ENCODE results near the gene DOCK3.
"Not testable (repeated sequence)": the region's sequence is repeated elsewhere in the genome, so short reads cannot be mapped to it uniquely, and the experiment has no call there.

The DOCK3 gene

DNA sequence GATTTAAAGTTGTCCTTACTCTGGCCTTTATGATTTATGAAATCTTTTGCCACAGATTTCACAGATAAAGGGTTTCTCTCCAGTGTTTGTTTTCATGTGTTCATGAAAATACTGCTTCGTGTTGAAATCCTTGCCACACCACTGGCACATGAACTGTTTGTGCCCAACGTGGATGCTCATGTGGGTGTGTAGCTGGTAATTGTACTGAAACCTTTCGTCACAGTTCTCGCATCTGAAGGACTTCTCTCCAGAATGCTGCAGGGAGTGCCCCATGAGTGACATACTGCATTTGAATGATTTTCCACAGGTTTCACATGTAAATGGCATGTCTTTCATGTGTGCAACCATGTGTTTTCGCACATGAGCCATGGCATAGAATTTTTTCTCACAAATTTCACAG is 111.9 kb downstream of the DOCK3 start (continued):
- TF ChIP-seq, protein P1, sequence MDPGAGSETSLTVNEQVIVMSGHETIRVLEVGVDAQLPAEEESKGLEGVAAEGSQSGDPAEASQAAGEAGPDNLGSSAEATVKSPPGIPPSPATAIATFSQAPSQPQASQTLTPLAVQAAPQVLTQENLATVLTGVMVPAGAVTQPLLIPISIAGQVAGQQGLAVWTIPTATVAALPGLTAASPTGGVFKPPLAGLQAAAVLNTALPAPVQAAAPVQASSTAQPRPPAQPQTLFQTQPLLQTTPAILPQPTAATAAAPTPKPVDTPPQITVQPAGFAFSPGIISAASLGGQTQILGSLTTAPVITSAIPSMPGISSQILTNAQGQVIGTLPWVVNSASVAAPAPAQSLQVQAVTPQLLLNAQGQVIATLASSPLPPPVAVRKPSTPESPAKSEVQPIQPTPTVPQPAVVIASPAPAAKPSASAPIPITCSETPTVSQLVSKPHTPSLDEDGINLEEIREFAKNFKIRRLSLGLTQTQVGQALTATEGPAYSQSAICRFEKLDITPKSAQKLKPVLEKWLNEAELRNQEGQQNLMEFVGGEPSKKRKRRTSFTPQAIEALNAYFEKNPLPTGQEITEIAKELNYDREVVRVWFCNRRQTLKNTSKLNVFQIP (CRISPR knock-in tag; IDR thresholded peaks at IDR 0.05; ENCODE audit: borderline replicate concordance, low read depth), result no peak
- no peak for TF ChIP-seq ZFP3 (CRISPR knock-in tag; IDR thresholded peaks at IDR 0.05)

DNA sequence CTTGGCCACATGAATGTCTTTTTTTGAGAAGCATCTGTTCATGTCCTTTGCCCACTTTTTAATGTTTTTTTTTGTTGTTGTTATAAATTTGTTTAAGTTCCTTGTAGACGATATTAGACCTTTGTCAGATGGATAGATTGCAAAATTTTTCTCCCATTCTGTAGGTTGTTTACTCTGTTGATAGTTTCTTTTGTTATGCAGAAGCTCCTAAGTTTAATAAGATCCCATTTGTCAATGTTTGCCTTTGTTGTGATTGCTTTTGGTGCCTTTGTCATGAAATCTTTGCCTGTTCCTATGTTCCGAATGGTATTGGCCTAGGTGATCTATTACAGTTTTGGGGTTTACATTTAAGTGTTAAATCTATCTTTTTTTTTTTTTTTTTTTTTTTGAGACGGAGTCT is 116.2 kb downstream of the DOCK3 start:
- ATAC-seq, result not testable (repeated sequence)

DNA sequence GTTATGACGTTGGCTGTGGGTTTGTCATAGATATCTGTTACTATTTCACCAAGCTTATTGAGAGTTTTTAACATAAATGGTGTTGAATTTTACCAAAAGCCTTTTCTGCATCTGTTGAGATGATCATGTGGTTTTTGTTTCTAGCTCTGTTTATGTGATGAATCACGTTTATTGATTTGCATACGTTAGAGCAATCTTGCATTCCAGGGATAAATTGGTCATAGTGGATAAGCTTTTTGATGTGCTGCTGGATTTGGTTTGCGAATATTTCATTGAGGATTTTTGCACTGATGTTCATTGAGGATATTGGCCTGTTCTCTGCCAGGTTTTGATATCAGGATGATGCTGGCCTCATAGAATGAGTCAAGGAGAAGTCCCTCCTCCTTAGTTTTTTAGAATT is 117.8 kb downstream of the DOCK3 start:
- ATAC-seq, result no peak
- TF ChIP-seq OSR1 (CRISPR knock-in tag; IDR thresholded peaks at IDR 0.05), result no peak
- no peak for TF ChIP-seq ZC3H10 (CRISPR knock-in tag; IDR thresholded peaks at IDR 0.05)
- no peak for TF ChIP-seq RARB (CRISPR knock-in tag; IDR thresholded peaks at IDR 0.05)
- TF ChIP-seq ZNF8 (CRISPR knock-in tag; IDR thresholded peaks at IDR 0.05), result no peak
- TF ChIP-seq BACH2 (CRISPR knock-in tag; IDR thresholded peaks at IDR 0.05; ENCODE audit: borderline replicate concordance), result no peak
- no peak for TF ChIP-seq ISL1 (CRISPR knock-in tag; IDR thresholded peaks at IDR 0.05)
- TF ChIP-seq, protein P2, sequence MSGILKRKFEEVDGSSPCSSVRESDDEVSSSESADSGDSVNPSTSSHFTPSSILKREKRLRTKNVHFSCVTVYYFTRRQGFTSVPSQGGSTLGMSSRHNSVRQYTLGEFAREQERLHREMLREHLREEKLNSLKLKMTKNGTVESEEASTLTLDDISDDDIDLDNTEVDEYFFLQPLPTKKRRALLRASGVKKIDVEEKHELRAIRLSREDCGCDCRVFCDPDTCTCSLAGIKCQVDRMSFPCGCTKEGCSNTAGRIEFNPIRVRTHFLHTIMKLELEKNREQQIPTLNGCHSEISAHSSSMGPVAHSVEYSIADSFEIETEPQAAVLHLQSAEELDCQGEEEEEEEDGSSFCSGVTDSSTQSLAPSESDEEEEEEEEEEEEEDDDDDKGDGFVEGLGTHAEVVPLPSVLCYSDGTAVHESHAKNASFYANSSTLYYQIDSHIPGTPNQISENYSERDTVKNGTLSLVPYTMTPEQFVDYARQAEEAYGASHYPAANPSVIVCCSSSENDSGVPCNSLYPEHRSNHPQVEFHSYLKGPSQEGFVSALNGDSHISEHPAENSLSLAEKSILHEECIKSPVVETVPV (CRISPR knock-in tag; IDR thresholded peaks at IDR 0.05), result no peak
- no peak for TF ChIP-seq ESRRG (CRISPR knock-in tag; IDR thresholded peaks at IDR 0.05)
- TF ChIP-seq ZFP3 (CRISPR knock-in tag; IDR thresholded peaks at IDR 0.05), result no peak

DNA sequence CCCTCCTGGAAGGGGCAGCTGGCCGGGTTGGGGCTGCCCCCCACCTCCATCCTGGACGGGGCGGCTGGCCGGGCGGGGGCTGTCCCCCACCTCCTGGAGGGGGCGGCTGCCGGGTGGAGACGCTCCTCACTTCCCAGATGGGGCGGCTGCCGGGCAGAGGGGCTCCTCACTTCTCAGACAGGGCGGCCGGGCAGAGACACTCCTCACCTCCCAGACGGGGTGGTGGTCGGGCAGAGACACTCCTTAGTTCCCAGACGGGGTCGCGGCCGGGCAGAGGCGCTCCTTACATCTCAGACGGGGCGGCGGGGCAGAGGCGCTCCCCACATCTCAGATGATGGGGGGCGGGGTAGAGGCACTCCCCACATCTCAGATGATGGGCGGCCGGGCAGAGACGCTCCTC is 129.1 kb downstream of the DOCK3 start:
- ATAC-seq, result not testable (repeated sequence)

DNA sequence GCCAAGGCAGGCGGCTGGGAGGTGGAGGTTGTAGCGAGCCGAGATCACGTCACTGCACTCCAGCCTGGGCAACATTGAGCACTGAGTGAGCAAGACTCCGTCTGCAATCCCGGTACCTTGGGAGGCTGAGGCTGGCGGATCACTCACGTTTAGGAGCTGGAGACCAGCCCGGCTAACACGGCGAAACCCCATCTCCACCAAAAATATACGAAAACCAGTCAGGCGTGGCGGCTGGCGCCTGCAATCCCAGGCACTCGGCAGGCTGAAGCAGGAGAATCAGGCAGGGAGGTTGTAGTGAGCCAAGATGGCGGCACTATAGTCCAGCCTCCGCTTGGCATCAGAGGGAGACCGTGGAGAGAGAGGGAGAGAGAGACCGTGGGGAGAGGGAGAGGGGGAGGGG is 129.6 kb downstream of the DOCK3 start:
- not testable (repeated sequence) for ATAC-seq

DNA sequence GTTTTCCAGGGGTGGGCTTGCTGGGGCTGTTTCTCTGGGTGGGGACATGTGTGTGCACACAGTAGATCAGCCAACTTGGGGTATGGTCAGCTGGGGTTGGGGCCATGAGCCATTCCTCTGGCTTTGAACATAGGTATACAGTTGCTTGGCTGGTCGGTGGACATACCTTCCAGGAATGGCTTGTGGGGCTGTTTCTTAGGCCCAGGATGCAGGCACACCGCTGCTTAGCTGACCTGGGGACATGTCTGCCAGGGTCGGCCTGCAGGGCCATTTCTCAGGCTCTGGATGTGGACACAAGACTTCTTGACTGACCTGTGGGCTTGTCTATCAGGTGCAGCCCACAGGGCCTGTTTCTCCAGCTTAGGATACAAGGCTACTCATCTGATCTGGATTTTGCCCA is 130.6 kb downstream of the DOCK3 start:
- TF ChIP-seq ZNF565 (CRISPR knock-in tag; conservative IDR thresholded peaks at IDR 0.05; ENCODE audit: low read depth), result no peak
- TF ChIP-seq, protein P3, sequence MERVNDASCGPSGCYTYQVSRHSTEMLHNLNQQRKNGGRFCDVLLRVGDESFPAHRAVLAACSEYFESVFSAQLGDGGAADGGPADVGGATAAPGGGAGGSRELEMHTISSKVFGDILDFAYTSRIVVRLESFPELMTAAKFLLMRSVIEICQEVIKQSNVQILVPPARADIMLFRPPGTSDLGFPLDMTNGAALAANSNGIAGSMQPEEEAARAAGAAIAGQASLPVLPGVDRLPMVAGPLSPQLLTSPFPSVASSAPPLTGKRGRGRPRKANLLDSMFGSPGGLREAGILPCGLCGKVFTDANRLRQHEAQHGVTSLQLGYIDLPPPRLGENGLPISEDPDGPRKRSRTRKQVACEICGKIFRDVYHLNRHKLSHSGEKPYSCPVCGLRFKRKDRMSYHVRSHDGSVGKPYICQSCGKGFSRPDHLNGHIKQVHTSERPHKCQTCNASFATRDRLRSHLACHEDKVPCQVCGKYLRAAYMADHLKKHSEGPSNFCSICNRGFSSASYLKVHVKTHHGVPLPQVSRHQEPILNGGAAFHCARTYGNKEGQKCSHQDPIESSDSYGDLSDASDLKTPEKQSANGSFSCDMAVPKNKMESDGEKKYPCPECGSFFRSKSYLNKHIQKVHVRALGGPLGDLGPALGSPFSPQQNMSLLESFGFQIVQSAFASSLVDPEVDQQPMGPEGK (CRISPR knock-in tag; IDR thresholded peaks at IDR 0.05; ENCODE audit: borderline replicate concordance), result no peak
- TF ChIP-seq, protein P4, sequence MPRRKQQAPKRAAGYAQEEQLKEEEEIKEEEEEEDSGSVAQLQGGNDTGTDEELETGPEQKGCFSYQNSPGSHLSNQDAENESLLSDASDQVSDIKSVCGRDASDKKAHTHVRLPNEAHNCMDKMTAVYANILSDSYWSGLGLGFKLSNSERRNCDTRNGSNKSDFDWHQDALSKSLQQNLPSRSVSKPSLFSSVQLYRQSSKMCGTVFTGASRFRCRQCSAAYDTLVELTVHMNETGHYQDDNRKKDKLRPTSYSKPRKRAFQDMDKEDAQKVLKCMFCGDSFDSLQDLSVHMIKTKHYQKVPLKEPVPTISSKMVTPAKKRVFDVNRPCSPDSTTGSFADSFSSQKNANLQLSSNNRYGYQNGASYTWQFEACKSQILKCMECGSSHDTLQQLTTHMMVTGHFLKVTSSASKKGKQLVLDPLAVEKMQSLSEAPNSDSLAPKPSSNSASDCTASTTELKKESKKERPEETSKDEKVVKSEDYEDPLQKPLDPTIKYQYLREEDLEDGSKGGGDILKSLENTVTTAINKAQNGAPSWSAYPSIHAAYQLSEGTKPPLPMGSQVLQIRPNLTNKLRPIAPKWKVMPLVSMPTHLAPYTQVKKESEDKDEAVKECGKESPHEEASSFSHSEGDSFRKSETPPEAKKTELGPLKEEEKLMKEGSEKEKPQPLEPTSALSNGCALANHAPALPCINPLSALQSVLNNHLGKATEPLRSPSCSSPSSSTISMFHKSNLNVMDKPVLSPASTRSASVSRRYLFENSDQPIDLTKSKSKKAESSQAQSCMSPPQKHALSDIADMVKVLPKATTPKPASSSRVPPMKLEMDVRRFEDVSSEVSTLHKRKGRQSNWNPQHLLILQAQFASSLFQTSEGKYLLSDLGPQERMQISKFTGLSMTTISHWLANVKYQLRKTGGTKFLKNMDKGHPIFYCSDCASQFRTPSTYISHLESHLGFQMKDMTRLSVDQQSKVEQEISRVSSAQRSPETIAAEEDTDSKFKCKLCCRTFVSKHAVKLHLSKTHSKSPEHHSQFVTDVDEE (CRISPR knock-in tag; IDR thresholded peaks at IDR 0.05), result no peak
- no peak for TF ChIP-seq OSR1 (CRISPR knock-in tag; IDR thresholded peaks at IDR 0.05)
- no peak for ATAC-seq

DNA sequence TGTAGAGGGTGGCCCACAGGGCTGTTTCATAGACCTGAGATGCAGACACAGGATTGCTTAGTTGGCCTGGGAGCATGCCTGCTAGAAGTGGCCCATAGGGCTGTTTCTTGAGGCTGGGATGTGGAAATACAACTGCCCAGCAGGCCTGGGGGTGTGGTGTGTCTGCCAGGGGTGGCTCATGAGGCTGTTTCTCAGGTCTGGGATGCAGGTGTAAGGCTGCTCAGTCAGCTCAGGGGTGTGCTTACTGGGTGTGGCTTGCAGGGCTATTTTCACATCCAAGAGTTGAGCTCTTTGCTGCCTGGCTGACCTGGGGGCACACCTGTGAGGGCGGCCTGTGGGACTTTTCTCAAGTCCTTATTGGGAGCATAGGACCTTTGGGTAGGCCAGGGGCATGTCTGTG is 131.3 kb downstream of the DOCK3 start:
- ATAC-seq, result no peak
- TF ChIP-seq CSDC2 (CRISPR knock-in tag; IDR thresholded peaks at IDR 0.05) (no peak), ISL1 (CRISPR knock-in tag; IDR thresholded peaks at IDR 0.05) (no peak), ZNF565 (CRISPR knock-in tag; conservative IDR thresholded peaks at IDR 0.05; ENCODE audit: low read depth) (no peak), PPARA (CRISPR knock-in tag; IDR thresholded peaks at IDR 0.05; ENCODE audit: borderline replicate concordance) (no peak)
- TF ChIP-seq, protein P2 (CRISPR knock-in tag; IDR thresholded peaks at IDR 0.05), result no peak
